Measurements from ENCODE around the gene TRIOBP. TPM values are rescaled to one million over a fixed set of nuclear protein-coding genes. Genes with fewer than 3 reads are reported as not detected.

Gene TRIOBP
- total and polyA plus RNA-seq, 7 donors = 19.1 to 42.7 (median 24.6) TPM

- H3K9me3 ChIP-seq = no peaks in the 10 kb centered on the region
- intact Hi-C loops (cut with DNase I) = no loop called here
- H3K36me3 ChIP-seq (ENCODE audit: insufficient read depth in 1 of 2, low read depth in 1 of 2) = peaks cover 0 to 52% of the 10 kb centered on the region in 2 donors
- no peaks in the 10 kb centered on the region for H3K27me3 ChIP-seq (ENCODE audit: insufficient read depth in 3 of 3, low read length in 2 of 3)
- no peak for DNase-seq
- H3K4me3 ChIP-seq = no peak overlapping the region
- peaks cover 6% of the 10 kb centered on the region for H3K4me1 ChIP-seq
- ATAC-seq = peak in 1 of 4 donors; percentile 12
- no peak overlapping the region for H3K27ac ChIP-seq
- 86 to 89% (median 89%) methylated on average over 8 of the region's 8 CpGs for WGBS, 3 donors
- no peak for TF ChIP-seq CTCF (IDR thresholded peaks at IDR 0.05)
Observed at GRCh38 chr22:37765953-37766576, 69.2 kb downstream of the TRIOBP start.

- Histone ChIP-seq H3K9me3 (no peaks in the 10 kb centered on the region), H3K4me3 (no peak overlapping the region), H3K27ac (no peak overlapping the region), H3K27me3 (ENCODE audit: insufficient read depth in 3 of 3, low read length in 2 of 3) (no peaks in the 10 kb centered on the region), H3K4me1 (peaks cover 6% of the 10 kb centered on the region), H3K36me3 (ENCODE audit: insufficient read depth in 1 of 2, low read depth in 1 of 2) (peaks cover 0 to 67% of the 10 kb centered on the region in 2 donors)
- intact Hi-C loops (cut with DNase I) = no loop called here
- no peak for DNase-seq
- TF ChIP-seq CTCF (IDR thresholded peaks at IDR 0.05) = no peak
- no peak for ATAC-seq
- 92 to 98% (median 97%) methylated on average over 3 of the region's 3 CpGs for WGBS, 3 donors
Observed at GRCh38 chr22:37768273-37768672, 71.4 kb downstream of the TRIOBP start.

- Histone ChIP-seq H3K4me3 (no peak overlapping the region), H3K27ac (no peak overlapping the region), H3K9me3 (no peaks in the 10 kb centered on the region), H3K36me3 (ENCODE audit: insufficient read depth in 1 of 2, low read depth in 1 of 2) (peaks cover 0 to 72% of the 10 kb centered on the region in 2 donors), H3K27me3 (ENCODE audit: insufficient read depth in 3 of 3, low read length in 2 of 3) (no peaks in the 10 kb centered on the region), H3K4me1 (peaks cover 6% of the 10 kb centered on the region)
- DNase-seq (no peak), ATAC-seq (no peak)
- intact Hi-C loops (cut with DNase I) = no loop called here
- no peak for TF ChIP-seq CTCF (IDR thresholded peaks at IDR 0.05)
- WGBS, 3 donors = 94 to 98% (median 97%) methylated on average over 24 of the region's 24 CpGs
Observed at GRCh38 chr22:37769056-37769455, 72.2 kb downstream of the TRIOBP start.

- intact Hi-C loops (cut with DNase I) = no loop called here
- no peak overlapping the region for H3K4me3 ChIP-seq
- WGBS, 3 donors = 53 to 62% (median 60%) methylated on average over 4 of the region's 4 CpGs
- no peak for DNase-seq
- no peaks in the 10 kb centered on the region for H3K27me3 ChIP-seq (ENCODE audit: insufficient read depth in 3 of 3, low read length in 2 of 3)
- H3K36me3 ChIP-seq (ENCODE audit: insufficient read depth in 1 of 2, low read depth in 1 of 2) = peaks cover 0 to 72% of the 10 kb centered on the region in 2 donors
- no peak overlapping the region for H3K27ac ChIP-seq
- no peak for TF ChIP-seq CTCF (IDR thresholded peaks at IDR 0.05)
- no peak for ATAC-seq
- H3K9me3 ChIP-seq = no peaks in the 10 kb centered on the region
- no peaks in the 10 kb centered on the region for H3K4me1 ChIP-seq
Observed at GRCh38 chr22:37771081-37771480, 74.2 kb downstream of the TRIOBP start.
